HG03039 (cell line): ENCODE data around the gene C2orf42.
"Not testable (repeated sequence)": the region's sequence is repeated elsewhere in the genome, so short reads cannot be mapped to it uniquely, and the experiment has no call there.

ENCODE experiments used
- ATAC-seq: cut with Tn5 transposase; IDR thresholded peaks from one replicate; pipeline ENCODE4 v1.9.1; 2021; ENCODE audit warnings: mild to moderate bottlenecking, moderate library complexity; ENCODE audit not compliant: unreplicated experiment

C2orf42 gene

DNA sequence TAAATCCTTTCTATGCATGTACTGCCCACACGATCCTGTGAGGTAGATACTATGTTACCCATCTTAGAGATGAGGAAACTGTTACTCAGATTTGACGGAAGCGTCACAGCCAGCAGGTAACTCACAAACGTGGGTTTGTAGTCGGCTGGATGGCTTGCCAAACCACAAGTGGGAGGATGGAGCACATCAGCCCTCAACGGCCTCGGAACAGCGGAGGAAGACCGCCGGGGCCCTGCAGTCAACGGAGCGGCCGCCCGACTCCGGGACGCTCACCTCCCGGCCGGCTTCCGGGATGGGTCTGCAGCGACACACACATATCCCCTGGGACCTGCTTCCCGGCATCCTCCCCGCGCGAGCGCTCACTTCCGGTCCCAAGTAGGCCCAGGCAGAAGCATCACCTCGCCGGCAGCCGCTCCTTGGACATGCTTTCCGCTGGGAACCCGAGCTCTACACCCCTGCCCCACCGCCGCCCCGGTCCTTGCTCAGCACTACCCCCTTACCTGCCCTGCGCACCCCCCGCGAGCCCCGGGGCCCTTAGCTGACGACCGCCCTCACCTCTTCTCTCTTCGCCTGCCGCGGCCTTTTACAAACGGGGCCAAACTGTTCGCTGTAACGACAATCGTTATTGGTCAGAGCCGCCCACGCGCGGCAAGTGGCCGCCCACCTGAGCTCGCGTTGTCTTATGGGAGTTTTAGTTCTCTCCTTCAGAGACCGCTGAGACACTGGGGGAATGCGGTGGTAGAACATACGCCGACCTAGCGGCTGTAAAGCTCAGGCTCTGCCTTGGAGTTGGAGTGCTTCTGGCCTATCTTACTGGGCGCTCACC, at the start of gene C2orf42:
Gene C2orf42 (minus strand): TSS at position 602 of the 826 bp plus-strand sequence. CDS start 9,034 bp downstream, outside the sequence.
- ATAC-seq, result peak; percentile 85

DNA sequence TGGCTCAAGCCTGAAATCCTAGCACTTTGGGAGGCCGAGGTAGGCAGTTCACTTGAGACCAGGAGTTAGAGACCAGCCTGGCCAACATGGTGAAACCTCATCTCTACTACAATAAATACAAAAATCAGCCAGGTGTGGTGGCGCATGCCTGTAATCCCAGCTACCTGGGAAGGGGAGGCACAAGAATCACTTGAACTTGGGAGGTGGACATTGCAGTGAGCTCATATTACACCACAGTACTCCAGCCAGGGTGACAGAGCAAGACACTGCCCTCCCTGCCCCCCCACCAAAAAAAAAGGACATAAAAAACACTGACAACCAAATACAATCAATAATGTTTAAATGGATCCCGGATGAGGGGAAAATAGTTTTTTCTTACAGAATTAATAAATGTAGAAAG, 49.8 kb upstream of the C2orf42 start:
- ATAC-seq, result no peak

DNA sequence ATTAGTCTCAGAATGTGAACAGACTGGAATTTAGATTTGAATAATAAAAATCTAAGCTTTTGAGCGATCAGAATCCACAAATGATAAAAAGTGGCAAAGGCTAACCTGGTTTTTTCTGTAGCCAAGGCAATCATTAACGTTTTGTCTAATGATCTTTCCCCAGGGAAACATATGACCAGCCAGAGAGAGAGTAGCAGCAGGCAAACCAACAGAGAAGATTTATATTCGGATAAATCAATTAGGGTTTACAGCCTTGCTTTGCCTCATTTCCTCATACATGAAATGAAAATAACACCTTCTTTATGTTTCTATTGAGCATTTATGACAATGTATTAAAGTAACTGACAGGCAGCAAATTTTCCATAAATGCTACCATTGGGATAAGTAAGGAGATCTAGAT, 43.1 kb upstream of the C2orf42 start:
- no peak for ATAC-seq

DNA sequence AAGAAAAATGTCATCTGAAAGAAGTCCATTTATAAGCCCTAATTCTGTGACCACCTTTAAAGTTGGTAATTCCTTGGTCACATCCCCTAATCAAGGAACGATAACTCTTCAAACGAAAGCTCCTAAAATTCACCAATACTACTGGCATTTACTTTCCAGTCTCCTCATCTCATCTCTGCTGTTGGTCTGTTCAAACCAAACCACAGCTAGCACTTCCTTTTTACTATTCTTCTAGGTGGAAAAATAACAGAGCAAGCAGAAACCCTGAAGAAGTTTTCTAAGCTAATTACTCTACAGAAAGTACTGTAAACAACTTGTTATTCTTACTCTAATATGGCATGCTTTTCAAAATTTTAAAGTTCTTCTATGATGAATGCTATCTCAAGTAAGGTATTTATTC, 36.0 kb upstream of the C2orf42 start:
- no peak for ATAC-seq

DNA sequence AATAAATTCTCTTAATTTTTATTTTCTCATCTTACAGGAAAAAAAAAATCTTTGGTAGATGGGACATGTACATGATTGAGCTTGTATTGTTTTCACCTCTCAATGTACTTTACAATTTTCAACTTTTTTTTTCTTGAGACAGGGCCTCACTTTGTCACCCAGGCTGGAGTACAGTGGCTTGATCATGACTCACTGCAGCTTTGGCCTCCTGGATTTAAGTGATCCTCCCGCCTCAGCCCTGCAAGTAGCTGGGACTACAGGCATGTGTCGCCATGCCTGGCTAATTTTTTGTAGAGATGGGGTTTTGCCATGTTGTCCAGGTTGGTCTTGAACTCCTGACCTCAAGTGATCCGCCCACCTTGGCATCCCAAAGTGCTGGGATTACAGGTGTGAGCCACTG, 32.5 kb upstream of the C2orf42 start:
- not testable (repeated sequence) for ATAC-seq

DNA sequence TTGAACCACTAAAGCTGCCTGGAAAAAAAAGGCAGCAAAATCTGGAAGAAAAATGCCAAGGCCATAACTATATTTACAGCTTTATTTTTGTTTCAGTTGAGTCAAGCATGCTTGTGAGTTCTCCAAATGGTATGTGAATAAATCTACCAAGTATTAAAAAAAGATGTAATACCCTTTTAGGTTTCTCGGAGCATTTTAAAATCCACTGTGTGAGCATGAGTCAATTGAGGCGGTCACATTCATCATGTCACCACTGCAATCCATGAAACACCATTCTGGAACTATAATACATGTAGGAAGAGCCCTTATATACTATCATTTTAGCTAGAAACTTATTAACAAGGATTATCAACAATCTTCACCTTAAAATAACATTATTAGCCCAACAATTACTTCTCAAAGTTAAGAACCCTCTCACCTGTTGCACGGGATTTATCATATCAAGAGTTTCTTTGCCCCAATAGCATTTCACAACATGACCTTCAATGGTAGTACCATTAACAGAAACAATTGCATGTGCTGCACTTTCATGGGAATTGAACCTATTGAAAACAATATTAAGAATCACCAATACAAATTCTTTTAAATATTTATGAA, 24.2 kb upstream of the C2orf42 start:
- no peak for ATAC-seq

DNA sequence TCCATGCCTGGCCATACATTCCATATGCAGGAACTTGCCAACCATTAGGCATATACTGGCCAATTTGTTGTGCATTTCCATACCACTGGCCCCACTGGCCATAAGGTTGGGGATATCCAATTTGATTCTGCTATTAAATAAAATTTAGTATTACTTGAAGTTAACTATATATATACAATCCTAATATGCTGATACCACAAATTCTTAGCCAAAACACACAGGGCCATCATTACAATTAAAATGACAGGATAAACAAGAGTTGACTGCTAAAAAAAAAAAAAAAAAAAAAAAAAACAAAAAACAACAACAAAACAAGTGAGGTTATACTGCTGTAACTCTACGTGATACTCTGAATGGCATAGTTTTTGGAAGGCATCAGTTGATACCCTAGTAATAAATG, 23.5 kb upstream of the C2orf42 start:
- no peak for ATAC-seq

DNA sequence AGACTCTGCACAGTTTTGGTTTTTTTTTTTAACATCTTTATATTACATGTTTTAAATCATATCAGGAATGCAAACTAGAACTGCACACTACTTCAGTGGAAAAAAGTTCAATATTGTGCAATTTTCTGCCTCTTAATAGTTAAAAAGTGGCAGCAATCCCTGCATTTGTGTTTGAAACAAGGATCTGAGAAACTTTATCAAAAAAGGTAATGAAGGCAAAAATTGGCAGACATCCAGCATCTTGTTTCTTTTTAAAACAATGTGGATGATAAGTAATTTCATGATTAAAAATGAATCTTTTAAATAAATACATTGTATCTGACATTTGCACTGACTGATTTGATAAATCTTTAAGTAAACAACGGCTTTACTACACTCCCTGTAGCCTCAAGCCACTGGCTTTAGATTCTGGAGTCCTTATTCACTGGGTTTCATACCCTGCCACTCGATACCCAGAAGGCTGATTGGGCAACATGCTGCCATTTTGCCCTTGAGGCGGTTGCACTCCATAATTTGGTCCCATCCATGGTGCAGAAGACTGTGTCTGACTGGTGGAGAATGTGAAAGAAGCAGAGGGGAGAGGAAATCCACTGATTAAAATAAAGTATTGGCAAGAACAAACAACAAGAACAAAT, 21.6 kb upstream of the C2orf42 start:
- ATAC-seq, result no peak

DNA sequence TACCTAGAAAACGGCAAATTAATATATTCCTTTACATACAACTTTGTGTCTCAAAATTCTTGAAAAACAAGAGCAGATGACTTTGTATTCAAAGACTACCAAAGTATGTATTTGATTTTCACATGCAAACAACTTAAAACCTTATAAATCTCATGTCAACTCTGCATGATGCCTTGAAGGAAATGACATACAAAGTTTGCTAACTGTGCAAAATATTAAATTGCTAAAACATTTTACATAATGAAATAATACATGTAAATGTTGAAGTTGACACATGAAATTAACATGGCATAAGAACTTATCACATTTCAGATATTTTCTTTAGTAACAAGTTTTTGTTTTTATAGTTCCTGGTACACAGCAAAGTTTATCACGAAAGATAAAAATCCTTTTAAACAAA, 20.8 kb upstream of the C2orf42 start:
- ATAC-seq, result no peak

DNA sequence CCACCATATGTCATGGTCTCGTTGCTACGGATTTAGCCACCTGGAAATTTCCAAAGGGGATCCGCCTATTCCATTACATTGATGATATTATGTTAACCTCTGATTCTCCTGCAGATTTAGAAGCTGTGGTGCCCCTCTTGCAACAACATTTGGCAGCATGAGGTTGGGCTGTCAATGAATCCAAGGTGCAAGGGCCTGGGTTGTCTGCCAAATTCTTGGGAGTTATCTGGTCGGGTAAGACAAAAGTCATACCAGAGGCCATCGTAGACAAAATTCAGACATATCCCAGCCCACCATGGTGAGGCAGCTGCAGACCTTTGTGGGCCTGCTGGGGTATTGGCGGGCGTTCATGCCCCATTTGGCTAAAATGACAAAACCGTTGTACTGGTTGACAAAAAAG, 13.6 kb upstream of the C2orf42 start:
- ATAC-seq, result no peak

DNA sequence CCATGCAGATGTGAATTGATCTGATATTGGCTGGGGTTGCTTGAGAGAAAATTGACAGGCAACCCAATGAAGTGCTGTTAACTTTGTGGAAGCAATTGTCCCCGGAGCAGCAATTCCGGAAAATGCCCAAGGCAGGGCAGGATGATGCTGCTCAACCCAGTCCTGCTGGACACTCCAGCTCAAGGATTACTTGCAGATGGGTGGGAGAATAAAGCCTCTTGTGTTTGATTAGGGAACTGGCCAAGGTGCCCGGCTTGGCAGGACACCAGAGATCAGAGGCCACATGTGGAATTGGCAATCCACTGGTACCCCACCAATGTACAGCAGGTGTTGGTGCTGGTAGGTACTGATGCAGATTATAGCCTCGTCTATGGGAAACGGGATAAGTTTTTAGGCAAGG, 12.3 kb upstream of the C2orf42 start:
- no peak for ATAC-seq

DNA sequence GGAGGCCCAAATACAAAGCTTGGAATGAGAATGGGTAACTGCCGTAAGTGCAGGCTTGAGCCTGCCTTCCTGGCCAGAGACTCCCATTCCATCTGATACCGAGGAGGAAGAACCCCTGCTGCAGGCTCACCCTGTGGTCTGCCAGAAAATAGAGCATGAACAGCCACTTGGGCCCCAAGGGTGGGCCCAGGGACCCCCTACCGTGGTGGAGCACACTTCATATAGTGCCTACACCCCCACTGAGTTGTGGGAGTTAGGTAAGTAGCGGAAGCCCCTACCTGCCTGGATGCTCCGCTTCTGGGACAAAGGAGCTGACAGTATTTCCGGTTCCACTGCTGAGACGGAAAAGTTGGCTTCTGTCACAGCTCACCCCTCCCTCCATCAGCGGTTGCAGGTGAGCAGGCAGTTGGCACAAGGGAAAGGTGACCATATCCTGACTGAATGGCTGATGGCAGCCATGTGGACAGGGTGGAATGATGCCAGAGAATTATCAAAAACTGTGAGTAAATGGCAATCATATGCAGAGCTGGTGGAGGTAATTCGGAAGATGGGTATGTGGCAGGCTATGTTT, 11.5 kb upstream of the C2orf42 start:
- no peak for ATAC-seq

DNA sequence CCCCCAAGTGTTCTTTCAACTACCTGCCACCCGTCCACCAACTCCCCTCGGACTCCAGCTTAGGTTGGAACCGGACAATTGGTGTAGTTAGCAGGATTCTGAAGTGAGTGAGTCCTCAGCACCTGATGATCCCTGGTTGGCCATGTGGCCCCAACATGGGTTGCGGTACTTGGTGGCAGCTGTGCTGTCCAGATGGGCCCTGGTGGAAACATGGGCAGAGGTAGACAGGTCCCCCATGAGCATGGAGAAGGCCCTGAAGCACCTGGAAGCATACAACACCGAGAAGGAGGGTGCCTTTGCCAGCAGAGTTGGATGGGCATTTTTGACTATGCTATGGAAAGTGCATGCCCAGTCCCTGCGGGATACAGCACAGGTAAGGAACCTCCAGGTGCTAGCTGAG, 11.0 kb upstream of the C2orf42 start:
- ATAC-seq, result no peak

DNA sequence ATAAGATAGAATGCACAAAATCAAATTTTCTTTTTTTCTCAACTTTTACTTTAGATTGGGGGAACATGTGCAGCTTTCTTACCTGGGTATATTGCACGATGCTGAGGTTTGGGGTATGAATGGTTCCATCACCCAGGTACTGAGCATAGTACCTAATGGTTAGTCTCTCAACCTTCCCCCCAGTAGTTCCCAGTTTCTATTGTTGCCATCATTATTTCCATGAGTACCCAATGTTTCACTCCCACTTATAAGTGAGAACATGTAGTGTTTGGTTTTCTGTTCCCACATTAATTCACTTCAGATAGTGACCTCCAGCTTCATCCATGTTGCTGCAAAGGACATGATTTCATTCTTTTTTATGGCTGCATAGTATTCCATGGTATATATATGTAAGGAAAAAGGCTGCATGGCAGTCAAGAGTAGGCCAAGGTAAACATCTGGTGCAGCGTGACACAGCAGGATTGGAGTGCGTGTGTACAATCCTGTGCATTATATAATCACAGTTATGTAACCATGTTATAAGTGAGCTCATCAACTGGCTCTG, 10.5 kb upstream of the C2orf42 start:
- no peak for ATAC-seq

DNA sequence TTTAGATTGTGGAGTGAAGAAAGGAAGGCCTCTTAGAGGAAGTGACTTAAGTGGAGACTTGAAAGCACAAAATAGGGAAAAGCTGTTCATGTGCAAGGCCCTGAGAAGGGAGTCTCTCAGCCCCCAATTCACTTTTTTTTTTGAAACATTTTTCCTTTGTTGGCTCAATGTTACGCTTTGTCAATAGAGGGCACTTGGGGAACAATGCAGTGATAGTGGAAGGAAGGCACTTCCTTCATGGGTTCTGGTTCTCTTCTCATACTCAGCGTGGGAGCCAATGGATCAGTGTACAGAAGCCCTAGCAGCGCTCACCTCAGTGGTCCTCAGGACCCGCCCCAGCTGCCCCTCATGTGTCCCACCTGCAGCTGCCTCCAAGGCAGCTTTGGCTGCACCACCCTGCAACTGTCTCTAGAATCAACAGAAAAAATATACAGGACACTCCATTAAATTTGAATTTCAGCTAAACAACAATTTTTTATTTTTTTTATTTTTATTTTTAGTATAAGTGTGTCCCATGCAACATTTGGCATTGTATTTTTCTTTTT, 8.6 kb upstream of the C2orf42 start:
- no peak for ATAC-seq

DNA sequence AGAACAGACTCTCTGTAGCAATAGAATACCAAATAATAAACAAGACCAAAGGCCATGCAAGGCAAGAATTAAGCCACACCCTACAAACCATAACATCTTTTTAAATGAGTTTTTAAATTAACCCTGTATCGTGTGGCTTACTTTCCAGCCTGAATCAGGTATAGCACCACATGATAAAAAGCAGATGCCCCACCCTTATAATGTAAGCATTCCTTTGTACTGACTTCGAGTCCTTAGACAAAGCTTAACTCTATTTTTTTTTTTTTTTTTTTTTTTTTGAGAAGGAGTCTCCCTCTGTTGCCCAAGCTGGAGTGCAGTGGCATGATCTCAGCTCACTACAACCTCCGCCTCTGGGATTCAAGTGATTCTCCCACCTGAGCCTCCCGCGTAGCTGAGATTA, 1.7 kb upstream of the C2orf42 start:
- no peak for ATAC-seq

DNA sequence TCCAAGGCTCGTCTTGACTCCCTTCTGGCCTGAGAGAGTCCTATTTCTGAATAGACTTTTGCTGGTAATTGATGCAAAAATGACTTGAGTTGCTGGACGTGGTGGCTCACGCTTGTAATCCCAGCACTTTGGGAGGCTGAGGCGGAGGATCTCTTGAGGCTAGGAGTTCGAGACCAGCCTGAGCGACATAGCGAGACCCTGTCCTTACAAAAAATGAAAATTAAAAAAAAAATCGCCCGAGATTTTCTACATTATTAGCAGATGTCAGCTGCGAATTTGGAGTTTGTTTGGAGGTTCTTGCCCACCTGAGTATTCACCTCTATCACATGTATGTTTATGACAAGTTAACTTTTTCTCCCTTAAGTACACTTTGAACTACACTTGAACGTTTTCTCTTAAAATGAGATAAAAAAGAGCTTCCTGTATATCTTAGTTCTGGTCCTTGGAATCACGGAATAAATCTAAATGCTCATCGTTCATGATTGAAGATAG, 471 bp upstream of the C2orf42 start:
- ATAC-seq, result no peak

DNA sequence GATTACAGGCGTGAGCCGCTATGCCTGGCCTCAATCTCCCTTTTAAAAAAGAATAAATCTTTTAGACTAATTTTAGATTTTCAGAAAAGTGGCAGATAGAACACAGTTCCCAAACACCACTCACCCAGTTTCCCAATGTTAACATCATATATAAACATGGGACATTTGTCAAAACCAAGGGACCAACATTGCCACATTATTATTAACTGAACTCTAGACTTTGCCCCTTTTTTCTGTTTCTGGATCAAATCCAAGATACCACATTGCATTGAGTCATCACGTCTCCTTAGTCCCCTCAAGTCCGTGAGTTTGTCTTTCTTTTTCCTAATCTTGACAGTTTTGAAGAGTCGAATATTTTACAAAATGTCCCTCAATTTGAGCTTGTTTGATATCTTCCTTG, 2.4 kb downstream of the C2orf42 start:
- ATAC-seq, result no peak

DNA sequence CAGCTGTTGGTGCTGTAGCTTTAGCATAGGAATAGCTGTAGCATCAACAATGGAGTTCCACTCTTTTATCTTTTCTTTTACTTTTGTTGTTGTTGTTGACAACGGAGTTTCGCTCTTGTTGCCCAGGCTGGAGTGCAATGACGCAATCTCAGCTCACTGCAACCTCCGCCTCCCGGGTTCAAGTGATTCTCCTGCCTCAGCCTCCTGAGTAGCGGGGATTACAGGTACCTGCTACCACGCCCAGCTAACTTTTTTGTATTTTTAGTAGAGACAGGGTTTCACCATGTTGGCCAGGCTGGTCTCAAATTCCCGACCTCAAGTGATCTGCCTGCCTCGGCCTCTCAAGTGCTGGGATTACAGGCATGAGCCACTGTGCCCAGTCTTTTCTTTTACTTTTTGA, 3.6 kb downstream of the C2orf42 start:
- ATAC-seq, result not testable (repeated sequence)

DNA sequence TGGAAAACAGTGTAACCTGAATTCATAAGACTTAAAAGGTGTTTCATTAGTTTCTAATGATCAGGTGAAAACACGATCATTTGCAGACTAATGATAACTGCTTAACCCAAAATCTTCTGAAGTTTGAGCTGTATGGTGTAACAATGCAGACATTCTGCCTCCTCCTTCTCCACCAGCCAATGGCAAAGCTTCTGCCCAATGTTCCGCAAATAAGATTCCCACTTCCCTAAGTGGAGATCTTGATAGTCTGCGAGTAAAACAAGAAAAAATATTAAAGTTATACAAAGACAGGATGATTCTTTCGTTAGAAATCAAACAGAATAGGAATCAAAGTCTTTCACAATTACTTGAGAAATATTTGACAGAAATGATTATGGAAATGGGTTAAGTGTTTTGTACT, 8.1 kb downstream of the C2orf42 start:
- ATAC-seq, result no peak

DNA sequence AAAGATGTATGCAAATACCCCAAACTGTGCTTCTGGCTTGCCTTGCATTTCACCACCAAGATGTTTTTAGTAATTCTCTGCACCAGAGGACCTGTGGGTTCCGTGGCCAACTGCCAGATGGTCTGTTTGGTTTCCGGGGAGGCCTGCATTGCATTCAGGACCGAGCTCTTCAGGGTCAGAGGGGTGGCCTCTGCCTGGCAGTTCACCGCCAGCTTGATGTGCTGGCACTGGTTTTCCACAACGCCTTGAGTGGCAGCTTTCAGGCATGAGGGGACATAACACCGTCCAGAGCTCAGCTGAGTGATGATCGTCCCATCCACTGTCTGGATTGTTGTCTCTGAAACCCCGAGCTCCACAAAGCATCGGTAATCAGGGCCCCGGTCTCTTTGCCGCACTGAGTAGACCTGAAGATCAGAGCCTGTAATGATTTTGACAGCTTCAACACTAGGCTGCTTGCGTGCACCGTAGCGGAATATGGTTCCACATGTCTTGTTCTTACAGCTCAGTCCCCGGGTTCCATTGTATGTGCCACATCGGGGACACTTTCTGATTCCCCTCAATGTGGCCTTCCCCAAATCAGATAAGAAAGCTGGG, 9.4 kb downstream of the C2orf42 start:
- peak; percentile 77 for ATAC-seq
